HK-2 (cell line): Measurements from ENCODE around the gene FAM217A.

Experiments used
- DNase-seq: peaks from one replicate; pipeline ENCODE4 v3.0.0-alpha.2; 2018; ENCODE audit not compliant: unreplicated experiment

FAM217A gene

GRCh38 chr6:4085332-4085700 lies 6.4 kb upstream of the FAM217A start:
- DNase-seq = no peak

- no peak for DNase-seq
Observed at GRCh38 chr6:4084444-4085331, 5.8 kb upstream of the FAM217A start.

GRCh38 chr6:4074478-4075235 lies 4.3 kb downstream of the FAM217A start:
- no peak for DNase-seq

GRCh38 chr6:4071330-4071729 lies 7.6 kb downstream of the FAM217A start:
- no peak for DNase-seq

- no peak for DNase-seq
Observed at GRCh38 chr6:4069199-4069598, 9.7 kb downstream of the FAM217A start.

GRCh38 chr6:4067673-4068072 lies 11.3 kb downstream of the FAM217A start:
- DNase-seq = no peak

GRCh38 chr6:4066029-4066755 lies 12.7 kb downstream of the FAM217A start:
- no peak for DNase-seq

GRCh38 chr6:4059115-4059777 lies 19.7 kb downstream of the FAM217A start:
- peak; percentile 68 for DNase-seq

- no peak for DNase-seq
Observed at GRCh38 chr6:4057036-4057435, 21.9 kb downstream of the FAM217A start.

- DNase-seq = peak; percentile 33
Observed at GRCh38 chr6:4055420-4056041, 23.4 kb downstream of the FAM217A start.

GRCh38 chr6:4049246-4049645 lies 29.7 kb downstream of the FAM217A start:
- no peak for DNase-seq

GRCh38 chr6:4041480-4041879 lies 37.5 kb downstream of the FAM217A start:
- DNase-seq = no peak

- DNase-seq = no peak
Observed at GRCh38 chr6:4039348-4039747, 39.6 kb downstream of the FAM217A start.

GRCh38 chr6:4036581-4036980 lies 42.4 kb downstream of the FAM217A start:
- no peak for DNase-seq

- DNase-seq = no peak
Observed at GRCh38 chr6:4032475-4032874, 46.5 kb downstream of the FAM217A start.

GRCh38 chr6:4031442-4031841 lies 47.5 kb downstream of the FAM217A start:
- DNase-seq = no peak

GRCh38 chr6:4030669-4031068 lies 48.3 kb downstream of the FAM217A start:
- no peak for DNase-seq

- no peak for DNase-seq
Observed at GRCh38 chr6:4029687-4030086, 49.2 kb downstream of the FAM217A start.

- DNase-seq = no peak
Observed at GRCh38 chr6:4028051-4028450, 50.9 kb downstream of the FAM217A start.

GRCh38 chr6:4025681-4026080 lies 53.3 kb downstream of the FAM217A start:
- no peak for DNase-seq

GRCh38 chr6:4023240-4023639 lies 55.7 kb downstream of the FAM217A start:
- DNase-seq = no peak
